ENCODE data around the gene CCDC51. TPM values are rescaled to one million over a fixed set of nuclear protein-coding genes. Genes with fewer than 3 reads are reported as not detected.

The CCDC51 gene
- total and polyA plus RNA-seq, 2 of the 13 experiments (the other 11 are each of a cell fraction or from before 2014, with no cell fraction given): 18.1 to 29.4 TPM

DNA sequence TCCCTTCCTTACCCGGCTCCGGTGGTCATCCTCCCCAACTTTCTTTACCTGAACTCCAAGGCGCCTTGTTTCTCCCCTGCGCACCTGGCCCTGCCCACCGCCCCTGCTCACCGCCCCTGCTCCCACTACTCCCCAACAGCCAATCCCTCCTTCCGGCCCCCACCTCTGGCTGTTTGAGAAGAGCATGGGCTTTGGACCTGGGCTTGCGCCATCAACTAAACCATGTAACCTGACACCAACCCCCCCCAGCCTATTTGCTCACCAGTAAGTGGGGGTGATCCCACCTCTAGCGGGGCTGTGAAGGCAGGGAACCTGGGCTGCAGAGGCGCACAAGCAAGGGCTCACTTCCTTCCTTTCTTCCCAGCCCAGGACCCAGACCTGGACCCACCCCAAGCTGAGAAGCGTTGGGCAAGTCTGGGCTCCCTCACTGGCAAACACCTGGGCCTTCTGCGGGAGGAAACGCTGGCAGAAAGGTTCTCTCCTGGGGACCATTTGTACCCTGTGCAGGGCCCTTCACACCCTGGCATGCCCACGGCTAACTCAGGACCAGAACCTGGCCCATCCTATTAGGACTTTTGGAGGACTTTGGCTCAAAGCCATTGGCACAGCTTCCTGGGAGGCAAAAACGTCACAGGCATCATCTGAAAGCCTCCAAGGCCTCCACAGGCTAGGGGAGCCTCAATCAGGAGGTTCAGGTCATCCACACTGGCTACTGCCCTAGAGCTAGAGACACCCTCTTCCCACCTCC, 9.8 kb downstream of the CCDC51 start, which contains the start of gene PLXNB1 (continued):
- TF ChIP-seq MLXIP (CRISPR knock-in tag; IDR thresholded peaks at IDR 0.05; ENCODE audit: borderline replicate concordance) (no peak), ZFYVE20 (CRISPR knock-in tag; IDR thresholded peaks at IDR 0.05; ENCODE audit: borderline replicate concordance, low read depth) (no peak), ZNF816 (CRISPR knock-in tag; IDR thresholded peaks at IDR 0.05; ENCODE audit: borderline replicate concordance) (no peak; the same call in 1 of the 2 replicates), HOXA3 (CRISPR knock-in tag; IDR thresholded peaks at IDR 0.05) (peak; percentile 79), ZNF296 (CRISPR knock-in tag; conservative IDR thresholded peaks at IDR 0.05) (no peak), FIP1L1 (IDR thresholded peaks at IDR 0.05; ENCODE audit: borderline replicate concordance, insufficient read depth, low read depth, low read length) (no peak), STAG1 (CRISPR knock-in tag; IDR thresholded peaks at IDR 0.05) (no peak), CCDC6 (CRISPR knock-in tag; IDR thresholded peaks at IDR 0.05) (no peak), NFE2 (CRISPR knock-in tag; IDR thresholded peaks at IDR 0.05) (no peak), ZNF292 (CRISPR knock-in tag; IDR thresholded peaks at IDR 0.05; ENCODE audit: borderline replicate concordance, low read depth) (peak; percentile 79; the same call in 1 of the 2 replicates), NCOA1 (CRISPR knock-in tag; IDR thresholded peaks at IDR 0.05) (peak; percentile 88), ZNF576 (CRISPR knock-in tag; IDR thresholded peaks at IDR 0.05) (no peak; the same call in 1 of the 2 replicates), REXO4 (CRISPR knock-in tag; IDR thresholded peaks at IDR 0.05; ENCODE audit: borderline replicate concordance) (no peak), ZNF343 (CRISPR knock-in tag; IDR thresholded peaks at IDR 0.05) (peak; percentile 66; the same call in 1 of the 2 replicates), CBX2 (IDR thresholded peaks at IDR 0.05; ENCODE audit: low read depth, low read length) (no peak), CBX2 (CRISPR knock-in tag; IDR thresholded peaks at IDR 0.05; ENCODE audit: low read depth) (no peak), CEBPG (CRISPR knock-in tag; IDR thresholded peaks at IDR 0.05) (peak; percentile 96), POLR2G (IDR thresholded peaks at IDR 0.05; ENCODE audit: low read depth, low read length) (peak; percentile 78), EZH2 (conservative IDR thresholded peaks at IDR 0.05; ENCODE audit: low read depth, low read length) (no peak)
- TF ChIP-seq, protein P1, sequence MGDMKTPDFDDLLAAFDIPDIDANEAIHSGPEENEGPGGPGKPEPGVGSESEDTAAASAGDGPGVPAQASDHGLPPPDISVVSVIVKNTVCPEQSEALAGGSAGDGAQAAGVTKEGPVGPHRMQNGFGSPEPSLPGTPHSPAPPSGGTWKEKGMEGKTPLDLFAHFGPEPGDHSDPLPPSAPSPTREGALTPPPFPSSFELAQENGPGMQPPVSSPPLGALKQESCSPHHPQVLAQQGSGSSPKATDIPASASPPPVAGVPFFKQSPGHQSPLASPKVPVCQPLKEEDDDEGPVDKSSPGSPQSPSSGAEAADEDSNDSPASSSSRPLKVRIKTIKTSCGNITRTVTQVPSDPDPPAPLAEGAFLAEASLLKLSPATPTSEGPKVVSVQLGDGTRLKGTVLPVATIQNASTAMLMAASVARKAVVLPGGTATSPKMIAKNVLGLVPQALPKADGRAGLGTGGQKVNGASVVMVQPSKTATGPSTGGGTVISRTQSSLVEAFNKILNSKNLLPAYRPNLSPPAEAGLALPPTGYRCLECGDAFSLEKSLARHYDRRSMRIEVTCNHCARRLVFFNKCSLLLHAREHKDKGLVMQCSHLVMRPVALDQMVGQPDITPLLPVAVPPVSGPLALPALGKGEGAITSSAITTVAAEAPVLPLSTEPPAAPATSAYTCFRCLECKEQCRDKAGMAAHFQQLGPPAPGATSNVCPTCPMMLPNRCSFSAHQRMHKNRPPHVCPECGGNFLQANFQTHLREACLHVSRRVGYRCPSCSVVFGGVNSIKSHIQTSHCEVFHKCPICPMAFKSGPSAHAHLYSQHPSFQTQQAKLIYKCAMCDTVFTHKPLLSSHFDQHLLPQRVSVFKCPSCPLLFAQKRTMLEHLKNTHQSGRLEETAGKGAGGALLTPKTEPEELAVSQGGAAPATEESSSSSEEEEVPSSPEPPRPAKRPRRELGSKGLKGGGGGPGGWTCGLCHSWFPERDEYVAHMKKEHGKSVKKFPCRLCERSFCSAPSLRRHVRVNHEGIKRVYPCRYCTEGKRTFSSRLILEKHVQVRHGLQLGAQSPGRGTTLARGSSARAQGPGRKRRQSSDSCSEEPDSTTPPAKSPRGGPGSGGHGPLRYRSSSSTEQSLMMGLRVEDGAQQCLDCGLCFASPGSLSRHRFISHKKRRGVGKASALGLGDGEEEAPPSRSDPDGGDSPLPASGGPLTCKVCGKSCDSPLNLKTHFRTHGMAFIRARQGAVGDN (CRISPR knock-in tag; IDR thresholded peaks at IDR 0.05): peak; percentile 90
- TF ChIP-seq, protein P2, sequence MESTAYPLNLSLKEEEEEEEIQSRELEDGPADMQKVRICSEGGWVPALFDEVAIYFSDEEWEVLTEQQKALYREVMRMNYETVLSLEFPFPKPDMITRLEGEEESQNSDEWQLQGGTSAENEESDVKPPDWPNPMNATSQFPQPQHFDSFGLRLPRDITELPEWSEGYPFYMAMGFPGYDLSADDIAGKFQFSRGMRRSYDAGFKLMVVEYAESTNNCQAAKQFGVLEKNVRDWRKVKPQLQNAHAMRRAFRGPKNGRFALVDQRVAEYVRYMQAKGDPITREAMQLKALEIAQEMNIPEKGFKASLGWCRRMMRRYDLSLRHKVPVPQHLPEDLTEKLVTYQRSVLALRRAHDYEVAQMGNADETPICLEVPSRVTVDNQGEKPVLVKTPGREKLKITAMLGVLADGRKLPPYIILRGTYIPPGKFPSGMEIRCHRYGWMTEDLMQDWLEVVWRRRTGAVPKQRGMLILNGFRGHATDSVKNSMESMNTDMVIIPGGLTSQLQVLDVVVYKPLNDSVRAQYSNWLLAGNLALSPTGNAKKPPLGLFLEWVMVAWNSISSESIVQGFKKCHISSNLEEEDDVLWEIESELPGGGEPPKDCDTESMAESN (CRISPR knock-in tag; conservative IDR thresholded peaks at IDR 0.05): no peak; the same call in none of the 2 replicates

Data from HepG2 (cell line).